GM19240 (cell line): ENCODE results near the gene MAPK8.

Experiments used
- DNase-seq: peaks from one replicate; pipeline ENCODE4 v3.0.0; 2011; ENCODE audit warnings: low spot score; ENCODE audit not compliant: insufficient read length

MAPK8 gene

DNA sequence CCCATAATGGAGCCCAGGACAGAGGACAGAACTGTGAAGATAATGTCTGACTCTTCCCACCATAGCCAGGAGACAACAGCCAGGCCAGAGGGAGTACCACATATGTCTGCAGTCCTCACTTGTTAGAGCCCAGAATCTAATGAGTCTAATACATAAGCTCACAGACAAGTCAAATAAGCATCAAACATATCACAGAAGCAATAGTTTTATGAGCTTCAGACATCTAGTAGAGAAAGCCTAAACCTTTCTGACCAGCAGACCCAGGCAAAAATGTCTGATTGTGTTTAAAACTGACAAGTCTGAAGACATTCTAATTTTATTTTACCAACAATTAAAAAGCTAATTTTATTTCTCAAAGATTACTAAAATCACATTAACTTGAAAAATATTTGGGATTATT, 75.5 kb downstream of the MAPK8 start:
- no peak for DNase-seq

DNA sequence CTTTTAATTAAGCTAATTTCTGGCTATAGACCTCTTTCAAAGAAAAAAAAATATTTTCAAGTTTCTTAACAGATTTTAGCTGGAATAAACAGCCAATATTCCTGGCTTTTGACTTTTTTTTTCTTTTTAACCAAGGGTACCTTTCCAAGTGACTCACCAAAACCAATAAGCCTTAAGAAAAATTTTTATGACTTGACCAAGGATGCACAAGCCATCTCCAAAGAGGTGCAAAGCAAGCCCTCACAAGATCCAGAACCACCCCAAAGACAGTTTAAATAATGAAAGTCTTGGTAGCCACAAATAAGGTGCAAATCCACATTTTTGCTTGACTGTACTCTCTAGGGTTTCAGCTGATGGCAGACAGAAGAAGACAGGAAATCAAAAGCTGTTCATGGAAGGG, 76.5 kb downstream of the MAPK8 start:
- DNase-seq, result no peak

DNA sequence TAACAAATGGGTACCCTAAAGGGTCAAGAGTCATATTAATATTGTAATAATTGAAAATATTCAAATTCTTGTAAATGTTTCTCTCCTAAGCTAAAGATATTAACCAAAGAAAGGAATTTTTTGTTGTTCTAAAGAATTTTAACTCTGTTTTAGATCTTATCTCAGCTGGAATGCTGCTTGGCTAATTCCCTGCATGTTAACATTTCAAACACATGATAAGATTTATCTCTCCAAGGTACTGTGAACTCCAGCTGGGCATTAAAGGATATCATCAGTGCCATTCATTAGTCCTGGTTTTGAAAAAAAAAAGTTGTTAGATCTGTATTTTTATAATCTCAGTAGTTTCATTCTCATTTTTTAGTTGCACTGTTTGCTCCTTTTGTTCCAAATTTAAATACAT, 76.9 kb downstream of the MAPK8 start:
- no peak for DNase-seq

DNA sequence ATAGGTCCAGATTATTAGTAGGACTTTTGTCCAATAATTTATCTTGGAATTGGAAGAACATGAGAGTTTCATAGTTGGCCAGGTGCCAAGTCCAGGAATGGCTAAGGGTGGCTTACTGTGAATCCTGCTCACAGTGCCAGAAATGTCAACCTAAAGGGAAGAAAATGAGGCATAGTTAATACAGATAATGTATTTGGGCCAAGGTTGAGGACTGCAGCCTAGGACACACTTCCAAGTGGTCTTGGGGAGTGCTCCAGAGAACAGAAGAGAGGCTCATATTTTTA, 78.2 kb downstream of the MAPK8 start:
- no peak for DNase-seq

DNA sequence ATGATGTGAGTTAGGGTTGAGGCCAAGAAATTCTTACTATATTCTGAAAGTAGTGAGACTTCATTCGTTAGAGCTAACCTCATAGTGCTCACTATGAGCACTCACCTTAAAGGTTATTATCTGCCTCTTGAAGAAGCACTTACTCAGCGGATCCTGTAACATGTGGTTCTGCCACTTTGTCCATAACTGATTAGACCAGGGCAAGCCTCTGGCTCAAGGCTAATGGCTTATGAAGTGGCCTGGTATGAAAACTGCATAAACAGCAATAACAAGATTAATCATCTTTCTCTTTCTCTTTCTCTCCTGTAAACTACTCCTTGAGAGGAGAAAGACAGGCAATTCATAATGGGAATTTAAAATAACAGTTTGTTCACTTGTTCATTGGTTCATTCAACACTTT, 82.8 kb downstream of the MAPK8 start:
- DNase-seq, result no peak

DNA sequence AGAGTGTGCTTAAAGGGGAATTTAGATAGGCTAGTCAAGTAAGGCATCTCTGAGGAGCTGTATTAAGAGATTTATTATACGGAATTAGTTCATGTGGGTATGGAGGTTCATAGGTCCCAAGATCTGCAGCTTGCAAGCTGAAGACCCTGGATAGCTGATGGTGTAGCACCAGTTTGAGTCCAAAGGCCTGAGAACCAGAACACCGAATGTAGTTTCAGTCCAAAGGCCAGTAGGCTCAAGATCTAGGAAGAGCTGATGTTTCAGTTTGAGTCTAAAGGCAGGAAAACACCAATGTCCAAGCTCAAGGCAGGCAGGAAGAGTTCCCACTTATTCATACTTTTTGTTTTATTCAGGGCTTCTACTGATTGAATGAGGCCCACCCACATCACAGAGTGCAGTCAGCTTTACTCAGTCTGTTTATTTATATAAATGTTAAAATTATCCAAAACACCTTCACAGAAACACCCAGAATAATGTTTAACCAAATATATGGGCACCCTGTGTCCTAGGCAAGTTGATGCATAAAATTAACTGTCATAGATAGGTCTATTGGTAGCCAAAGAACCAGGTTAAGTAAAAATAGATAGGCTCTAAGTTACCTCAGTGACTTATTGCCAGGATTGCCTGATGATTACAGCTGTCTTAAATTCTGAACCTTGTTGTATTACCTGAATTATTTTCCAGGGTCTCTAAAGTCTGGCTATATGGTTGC, 83.5 kb downstream of the MAPK8 start:
- DNase-seq, result no peak

DNA sequence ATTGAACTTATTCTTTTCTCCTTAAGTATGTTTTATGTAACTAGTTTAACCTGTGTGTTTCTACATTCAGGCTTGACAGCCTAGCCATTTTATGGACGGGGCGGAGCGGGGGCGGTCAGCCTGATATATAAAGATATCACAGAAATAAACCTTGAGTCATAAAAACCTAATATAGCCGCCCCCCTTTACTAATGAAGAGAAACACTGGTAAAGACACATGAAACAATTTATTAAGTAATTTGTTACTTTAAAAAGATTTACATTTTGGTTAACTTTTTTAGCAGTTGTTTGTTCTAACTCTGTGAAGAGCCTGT, 84.0 kb downstream of the MAPK8 start:
- no peak for DNase-seq

DNA sequence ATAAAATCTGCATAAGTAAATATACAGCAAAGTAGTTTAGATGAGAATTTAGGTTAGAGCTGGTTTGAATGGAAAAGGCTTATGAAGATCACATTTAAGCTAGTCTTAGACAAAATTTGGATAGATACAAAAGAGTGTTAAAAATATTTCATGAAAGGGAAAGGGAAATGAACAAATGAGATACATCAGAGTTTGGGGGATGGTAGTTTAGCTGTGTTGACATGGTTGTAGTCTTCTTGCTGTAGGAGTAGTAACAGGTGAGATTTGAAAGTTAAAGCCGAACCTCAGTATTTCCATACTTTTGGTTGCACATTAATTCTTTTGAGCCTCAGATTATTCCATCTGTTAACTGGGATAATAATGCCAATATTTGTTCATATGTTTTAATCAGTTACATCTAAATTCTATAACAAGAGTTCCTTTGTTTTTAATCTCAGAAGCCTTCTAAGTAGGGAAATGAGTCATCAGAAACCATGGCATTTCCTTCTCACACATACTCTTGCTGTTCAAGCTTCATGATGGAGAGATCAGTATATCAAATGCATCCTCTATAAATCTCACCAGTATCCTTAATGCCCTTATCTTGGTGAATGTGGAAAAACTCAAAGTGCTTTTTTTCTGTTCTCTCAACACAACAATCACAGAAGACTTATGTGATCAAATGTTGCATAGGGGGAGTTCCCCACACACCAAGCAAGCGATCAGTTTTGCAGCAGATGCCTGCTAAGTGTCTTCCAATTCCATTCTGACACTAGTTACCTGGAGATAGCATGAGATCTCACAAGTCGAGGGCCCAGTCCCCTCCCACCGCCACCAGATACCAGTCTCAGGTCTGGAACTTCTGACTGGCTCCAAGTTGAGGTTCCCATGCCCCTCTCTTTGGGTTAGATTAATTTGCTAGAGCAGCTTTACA, 84.7 kb downstream of the MAPK8 start:
- DNase-seq, result no peak

DNA sequence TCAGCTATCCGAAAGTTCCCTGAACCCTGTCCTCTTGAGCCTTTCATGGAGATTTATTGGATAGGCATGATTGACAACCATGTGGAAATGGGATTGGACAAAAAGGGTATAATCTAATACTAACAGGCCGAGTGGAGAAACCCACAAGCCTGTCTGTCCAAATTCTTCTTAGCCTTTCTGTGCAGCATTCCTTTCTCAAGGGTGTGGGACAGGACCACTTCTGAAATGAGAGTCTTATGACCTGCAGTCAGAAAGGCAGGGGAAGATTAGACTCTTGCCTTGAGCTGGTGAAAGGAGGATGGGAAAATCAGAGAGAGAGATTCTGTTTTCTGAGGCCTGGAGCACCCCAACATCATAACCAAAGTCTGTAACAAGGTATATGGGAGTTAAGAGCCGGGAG, 85.5 kb downstream of the MAPK8 start:
- DNase-seq, result no peak

DNA sequence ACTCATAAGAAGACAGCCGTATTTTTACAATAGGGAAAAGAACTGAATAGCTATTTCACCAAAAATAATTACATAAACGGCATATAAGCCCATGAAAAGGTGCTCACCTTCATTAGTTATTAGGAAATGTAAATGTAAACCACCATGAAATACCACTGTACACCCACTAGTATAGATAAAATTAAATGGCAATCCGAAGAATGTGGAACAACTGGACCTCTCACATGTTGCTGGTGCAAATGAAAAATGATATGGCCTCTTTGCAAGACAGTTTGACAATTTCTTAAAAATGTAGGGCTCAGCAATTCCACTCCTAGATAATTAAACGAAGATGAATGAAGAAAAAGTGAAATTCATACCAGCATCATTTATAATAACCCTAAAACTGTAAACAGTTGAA, 91.8 kb downstream of the MAPK8 start:
- no peak for DNase-seq

DNA sequence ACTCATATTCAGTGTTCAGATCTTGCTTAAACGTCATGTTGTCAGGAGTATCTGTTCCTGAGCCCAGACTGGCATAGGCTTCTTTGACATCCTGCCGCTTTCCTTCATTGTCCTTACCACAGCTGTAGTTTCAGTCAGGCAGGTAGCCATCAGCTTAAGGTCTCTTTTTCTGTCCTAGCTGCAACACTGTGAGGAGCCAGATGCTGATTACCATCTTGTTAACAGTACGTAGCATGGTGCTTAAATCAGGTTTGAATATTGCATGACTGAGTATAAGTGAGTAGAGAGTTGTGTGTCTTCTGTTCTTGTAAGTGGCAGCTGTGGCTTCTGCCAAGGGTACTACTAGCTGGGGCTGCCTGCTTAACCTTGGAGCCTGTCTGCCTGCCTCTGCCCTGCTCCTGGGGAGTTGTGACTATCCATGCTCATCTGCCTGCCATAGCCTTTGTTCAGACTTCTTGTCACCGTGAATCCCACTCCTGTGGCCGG, 92.6 kb downstream of the MAPK8 start:
- DNase-seq, result no peak

DNA sequence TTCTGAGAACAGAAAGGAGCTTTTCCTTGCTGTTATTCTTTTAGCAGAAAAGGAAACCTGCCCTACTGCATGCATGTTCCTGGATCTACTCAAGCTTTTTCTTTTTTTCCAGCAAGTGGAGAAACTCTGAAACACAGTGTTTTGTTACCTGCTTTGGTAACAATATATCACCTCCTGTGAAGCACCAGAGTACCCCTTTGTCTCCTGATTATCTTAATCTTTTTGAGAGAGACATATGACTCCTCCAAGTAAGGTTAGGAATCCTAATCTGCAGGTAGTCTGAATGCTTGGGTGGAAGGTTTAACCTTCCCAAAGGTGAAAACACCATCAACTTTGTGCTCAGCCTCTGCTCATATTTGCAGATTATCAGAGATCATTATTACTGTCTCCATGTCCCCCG, 93.1 kb downstream of the MAPK8 start:
- no peak for DNase-seq

DNA sequence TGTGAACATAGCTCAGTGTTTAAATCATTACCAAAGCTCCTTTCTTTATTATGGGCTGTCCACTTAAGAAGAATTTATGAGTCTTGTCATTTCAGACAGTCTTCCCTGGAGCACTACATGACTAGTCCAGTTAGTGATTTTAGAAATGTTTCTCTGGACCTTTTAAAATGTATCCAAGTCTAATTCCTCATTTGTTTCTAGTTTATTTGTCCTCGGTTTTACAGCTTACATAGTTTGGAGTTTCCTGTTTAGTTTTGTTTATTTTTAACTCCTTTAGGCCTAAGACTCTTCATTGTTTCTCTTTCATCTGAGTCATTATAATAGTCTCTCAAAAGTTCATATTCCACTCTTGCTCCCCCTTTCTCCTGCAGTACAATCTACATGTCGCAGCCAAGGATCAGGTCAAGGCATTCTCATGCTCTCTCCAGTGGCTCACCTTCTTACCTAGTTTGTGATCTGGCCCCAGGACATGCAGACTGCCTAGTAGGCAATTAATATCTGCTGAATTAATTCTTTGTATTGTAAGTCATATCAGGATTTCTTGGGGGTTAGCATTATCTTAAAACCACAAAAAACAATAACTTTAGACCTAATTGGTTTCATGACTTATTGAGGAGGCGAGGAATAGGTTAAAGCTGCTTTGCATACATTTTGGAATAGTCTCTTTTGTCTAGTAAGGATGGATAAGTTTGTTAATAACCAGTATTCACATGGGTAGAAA, 93.8 kb downstream of the MAPK8 start:
- DNase-seq, result no peak

DNA sequence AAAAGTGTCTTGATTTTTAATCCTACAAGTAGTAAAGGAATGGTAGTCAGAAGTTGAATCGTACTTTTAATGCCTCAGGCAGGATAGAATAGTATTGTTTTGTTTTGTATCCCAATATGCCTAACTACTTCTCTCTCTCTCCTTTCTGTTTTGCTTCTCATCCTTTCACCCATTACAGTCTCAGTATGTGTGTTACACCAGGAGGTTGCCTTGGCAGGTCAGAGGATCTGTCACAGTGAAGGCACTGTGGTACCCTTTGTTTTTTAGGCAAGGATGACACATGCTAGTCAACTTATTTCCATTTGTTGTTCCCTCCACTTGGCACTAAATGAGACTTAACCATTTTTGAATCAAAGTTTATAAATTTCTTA, 94.4 kb downstream of the MAPK8 start:
- no peak for DNase-seq

DNA sequence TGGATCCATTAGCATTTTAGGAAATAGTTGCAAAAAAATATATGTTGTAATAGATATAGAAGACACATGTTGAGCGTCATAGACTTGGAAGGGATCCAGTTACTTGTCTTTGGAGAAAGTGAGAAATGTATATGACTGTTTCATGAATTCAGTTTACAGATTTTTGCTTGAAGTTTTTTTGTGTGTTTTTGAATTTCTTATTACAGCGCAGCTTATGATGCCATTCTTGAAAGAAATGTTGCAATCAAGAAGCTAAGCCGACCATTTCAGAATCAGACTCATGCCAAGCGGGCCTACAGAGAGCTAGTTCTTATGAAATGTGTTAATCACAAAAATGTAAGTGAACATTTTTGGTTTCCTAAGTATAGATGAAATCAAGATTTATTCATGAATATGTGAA, 98.2 kb downstream of the MAPK8 start:
- DNase-seq, result no peak

DNA sequence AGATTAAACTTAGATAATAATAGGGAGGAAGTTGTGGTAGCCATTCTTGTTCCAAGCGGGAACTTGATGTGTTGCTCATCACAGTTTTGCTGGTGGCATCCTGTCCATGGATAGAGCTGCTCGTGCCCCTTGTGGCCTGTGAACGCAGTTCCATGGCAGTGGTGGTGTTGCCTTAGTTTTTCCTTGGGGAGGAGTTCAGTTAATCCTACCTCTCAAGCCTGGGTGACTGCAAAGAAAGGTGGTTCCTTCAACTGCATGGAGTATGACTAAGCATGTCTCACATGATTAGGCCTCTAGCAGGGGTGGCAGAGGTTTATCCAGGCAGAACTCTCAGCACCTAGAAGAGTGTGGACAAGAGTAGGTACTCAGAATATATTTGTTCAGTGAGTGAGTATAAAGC, 99.7 kb downstream of the MAPK8 start:
- no peak for DNase-seq

DNA sequence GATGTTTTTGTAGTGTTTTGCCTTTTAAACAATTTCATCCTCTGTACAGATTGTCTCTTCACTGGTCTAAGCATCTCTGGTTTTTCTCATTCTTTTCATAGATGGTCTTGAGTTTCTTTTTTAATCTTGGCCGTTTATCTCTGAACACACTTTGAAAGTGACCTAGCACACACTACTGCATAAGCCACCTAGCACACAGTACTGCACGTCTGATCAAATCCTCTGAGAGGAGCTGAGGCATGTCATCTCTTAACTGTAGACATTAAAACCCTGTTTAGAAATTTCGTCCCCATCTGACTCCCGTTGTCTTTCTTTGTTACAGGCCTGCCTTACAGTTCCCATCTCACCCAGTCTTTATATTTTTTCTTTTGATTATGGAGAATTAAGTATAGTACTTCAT, 100.2 kb downstream of the MAPK8 start:
- no peak for DNase-seq

DNA sequence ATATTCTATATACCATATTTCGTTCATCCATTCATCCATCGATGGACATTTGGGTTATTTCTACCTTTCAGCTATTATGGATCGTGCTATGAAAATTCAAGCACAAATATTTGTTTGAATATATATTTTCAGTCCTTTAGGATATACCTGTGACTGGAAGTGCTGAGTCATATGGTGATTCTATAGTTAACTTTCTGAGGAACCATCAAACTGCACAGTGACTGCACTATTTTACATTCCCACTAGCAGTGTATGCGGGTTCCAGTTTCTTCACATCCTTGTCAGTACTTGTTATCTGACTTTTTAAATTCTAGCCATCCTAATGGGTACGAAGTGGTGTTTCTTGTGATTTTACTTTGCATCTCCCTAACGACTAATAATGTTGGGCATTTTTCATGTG, 104.0 kb downstream of the MAPK8 start:
- DNase-seq, result no peak

DNA sequence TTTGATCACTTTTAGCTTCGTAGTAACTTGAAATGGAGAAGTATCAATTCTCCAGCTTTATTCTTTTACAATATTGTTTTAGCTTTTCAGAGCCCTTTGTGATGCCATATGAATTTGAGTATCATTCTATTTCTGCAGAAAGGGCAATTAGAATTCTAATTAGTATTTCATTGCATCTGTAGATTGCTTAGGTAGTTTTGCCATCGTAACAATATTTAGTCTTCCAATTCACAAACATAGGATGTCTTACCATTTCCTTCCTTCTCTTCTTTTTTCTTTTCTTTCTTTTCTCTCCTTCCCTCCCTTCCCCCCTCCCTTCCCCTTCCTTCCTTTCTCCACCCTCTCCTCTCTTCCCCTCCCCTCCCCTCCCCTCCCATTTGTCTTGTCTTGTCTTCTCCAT, 105.0 kb downstream of the MAPK8 start:
- DNase-seq, result no peak

DNA sequence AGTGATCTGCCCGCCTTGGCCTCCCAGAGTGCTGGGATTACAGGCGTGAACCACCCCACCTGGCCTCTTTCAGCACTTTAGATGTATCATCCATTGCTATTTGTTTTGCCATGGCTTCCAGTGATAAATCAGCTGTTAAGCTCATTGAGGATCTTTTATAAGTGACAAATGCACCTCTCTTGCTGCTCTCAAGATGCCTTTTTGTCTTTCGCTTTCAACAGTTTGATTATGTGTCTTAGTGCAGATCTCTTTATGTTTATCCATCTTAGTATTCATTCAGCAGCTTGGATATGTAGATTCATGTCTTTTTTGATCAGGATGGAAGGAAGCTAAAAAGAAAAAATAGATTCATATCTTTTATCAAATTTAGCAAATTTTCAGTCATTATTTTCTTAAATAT, 105.6 kb downstream of the MAPK8 start:
- DNase-seq, result no peak

DNA sequence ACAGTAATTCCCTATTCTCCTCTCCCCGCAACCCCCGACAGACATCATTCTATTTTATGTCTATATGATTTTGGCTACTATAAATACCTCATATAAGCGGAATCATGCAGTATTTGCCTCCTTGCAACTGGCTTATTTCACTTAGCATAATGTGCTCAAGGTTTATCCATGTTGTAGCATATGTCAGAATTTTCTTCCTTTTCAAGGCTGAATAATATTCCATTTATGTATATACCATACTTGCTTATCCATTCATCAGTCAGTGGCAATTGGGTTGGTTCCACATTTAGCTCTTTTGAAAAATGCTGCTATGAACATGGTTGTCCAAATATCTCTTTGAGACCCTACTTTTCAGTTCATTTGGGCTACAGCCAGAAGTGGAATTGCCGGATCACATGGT, 106.5 kb downstream of the MAPK8 start:
- DNase-seq, result no peak

DNA sequence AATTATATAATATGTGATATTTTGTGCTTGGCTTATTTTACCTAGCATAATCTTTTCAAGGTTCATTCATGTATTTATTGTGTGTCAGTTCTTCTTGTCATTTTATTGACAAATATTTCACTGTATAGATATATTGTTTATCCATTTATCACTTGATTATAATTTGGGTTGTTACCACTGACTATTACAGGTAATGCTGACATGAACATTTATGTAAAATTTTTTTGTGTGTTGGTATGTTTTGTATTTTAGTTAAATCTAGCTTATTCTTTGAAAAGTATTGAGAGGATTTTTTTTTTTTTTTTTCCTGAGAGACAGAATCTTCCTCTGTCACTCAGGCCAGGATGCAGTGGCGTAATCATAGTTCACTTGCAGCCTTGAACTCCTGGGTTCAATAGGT, 107.7 kb downstream of the MAPK8 start:
- DNase-seq, result no peak

DNA sequence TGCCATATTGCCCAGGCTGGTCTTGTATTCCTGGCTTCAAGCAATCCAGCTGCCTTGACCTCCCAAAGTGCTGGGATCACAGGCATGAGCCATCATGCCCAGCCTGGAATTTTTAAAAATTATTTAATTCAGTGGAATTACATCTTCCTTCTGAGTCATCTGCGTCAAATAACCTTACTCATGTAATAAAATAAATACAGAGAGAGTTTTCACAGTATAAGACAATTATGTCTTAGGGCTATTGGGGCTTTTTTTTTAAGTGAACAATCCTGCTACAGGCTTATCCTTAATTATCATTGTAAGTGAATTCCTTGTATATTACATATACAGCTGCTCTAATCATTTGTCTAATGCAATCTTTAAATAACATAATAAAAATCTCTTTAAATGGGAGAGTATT, 108.3 kb downstream of the MAPK8 start:
- DNase-seq, result no peak
